Measurements from ENCODE around the gene MEIOC. TPM values are rescaled to one million over a fixed set of nuclear protein-coding genes. Genes with fewer than 3 reads are reported as not detected.

MEIOC gene
- polyA plus RNA-seq, 1 experiment, result 0.21 TPM

GRCh38 chr17:44645341-44645740 lies 10.9 kb upstream of the MEIOC start:
- CTCF ChIA-PET, result interaction anchor here (4.4 kb wide), 1 partner anchor 111 kb away, joined by 19 read pairs; no protein-coding TSS in a partner anchor

GRCh38 chr17:44646280-44646679 lies 10.0 kb upstream of the MEIOC start:
- H3K9me3 ChIP-seq (ENCODE audit: control insufficient read depth, insufficient read depth, low read length), result no peaks in the 10 kb centered on the region
- POLR2A ChIA-PET, result interaction anchor here (0.7 kb wide), 2 partner anchors 183 to 456 kb away, joined by 5 to 17 read pairs; no protein-coding TSS in a partner anchor
- peaks cover 5% of the 10 kb centered on the region for H3K27me3 ChIP-seq (ENCODE audit: control insufficient read depth, insufficient read depth, low read length)
- TF ChIP-seq, protein P1, sequence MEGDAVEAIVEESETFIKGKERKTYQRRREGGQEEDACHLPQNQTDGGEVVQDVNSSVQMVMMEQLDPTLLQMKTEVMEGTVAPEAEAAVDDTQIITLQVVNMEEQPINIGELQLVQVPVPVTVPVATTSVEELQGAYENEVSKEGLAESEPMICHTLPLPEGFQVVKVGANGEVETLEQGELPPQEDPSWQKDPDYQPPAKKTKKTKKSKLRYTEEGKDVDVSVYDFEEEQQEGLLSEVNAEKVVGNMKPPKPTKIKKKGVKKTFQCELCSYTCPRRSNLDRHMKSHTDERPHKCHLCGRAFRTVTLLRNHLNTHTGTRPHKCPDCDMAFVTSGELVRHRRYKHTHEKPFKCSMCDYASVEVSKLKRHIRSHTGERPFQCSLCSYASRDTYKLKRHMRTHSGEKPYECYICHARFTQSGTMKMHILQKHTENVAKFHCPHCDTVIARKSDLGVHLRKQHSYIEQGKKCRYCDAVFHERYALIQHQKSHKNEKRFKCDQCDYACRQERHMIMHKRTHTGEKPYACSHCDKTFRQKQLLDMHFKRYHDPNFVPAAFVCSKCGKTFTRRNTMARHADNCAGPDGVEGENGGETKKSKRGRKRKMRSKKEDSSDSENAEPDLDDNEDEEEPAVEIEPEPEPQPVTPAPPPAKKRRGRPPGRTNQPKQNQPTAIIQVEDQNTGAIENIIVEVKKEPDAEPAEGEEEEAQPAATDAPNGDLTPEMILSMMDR (IDR thresholded peaks at IDR 0.05; ENCODE audit: low read depth, low read length), result no peak
- CTCF ChIA-PET, result interaction anchor here (1.1 to 4.4 kb wide), 3 partner anchors 9 to 123 kb away, joined by 3 to 19 read pairs (median 4); no protein-coding TSS in a partner anchor
- H3K4me3 ChIP-seq (ENCODE audit: low read depth, low read length), result no peak overlapping the region
- H3K27ac ChIP-seq (ENCODE audit: low read depth, low read length), result no peak overlapping the region
- no peak for DNase-seq (ENCODE audit: low read depth, low spot score)

More at GRCh38 chr17:44645341-44645740, 10.9 kb upstream of the MEIOC start:
- TF ChIP-seq, protein P1 (IDR thresholded peaks at IDR 0.05; ENCODE audit: low read depth, low read length), result no peak
- Histone ChIP-seq H3K27me3 (ENCODE audit: control insufficient read depth, insufficient read depth, low read length) (peaks cover 5% of the 10 kb centered on the region), H3K9me3 (ENCODE audit: control insufficient read depth, insufficient read depth, low read length) (no peaks in the 10 kb centered on the region), H3K4me3 (ENCODE audit: low read depth, low read length) (no peak overlapping the region), H3K27ac (ENCODE audit: low read depth, low read length) (no peak overlapping the region)
- POLR2A ChIA-PET, result no interaction called here
- no peak for DNase-seq (ENCODE audit: low read depth, low spot score)

DNA sequence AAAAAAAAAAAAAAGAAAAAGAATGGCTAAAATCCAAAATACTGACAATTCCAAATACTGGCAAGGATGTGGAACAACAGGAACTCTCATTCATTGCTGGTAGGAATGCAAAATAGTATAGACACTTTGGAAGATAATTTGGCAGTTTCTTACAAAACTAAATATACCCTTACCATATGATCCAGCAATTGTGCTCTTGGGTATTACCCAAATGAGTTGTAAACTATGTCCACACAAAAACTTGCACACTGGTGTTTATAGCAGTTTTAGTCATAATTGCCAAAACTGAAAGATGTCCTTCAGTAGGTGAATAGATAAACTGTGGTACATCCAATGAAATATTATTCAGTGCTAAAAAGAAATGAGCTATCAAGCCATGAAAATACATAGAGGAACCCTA lies 8.5 kb upstream of the MEIOC start:
- no peak overlapping the region for H3K27ac ChIP-seq (ENCODE audit: low read depth, low read length)
- peaks cover 5% of the 10 kb centered on the region for H3K27me3 ChIP-seq (ENCODE audit: control insufficient read depth, insufficient read depth, low read length)
- no peaks in the 10 kb centered on the region for H3K9me3 ChIP-seq (ENCODE audit: control insufficient read depth, insufficient read depth, low read length)
- TF ChIP-seq, protein P1 (IDR thresholded peaks at IDR 0.05; ENCODE audit: low read depth, low read length), result no peak
- CTCF ChIA-PET, result interaction anchor here (0.8 to 1.8 kb wide), 2 partner anchors 10 to 16 kb away, joined by 3 to 4 read pairs; no protein-coding TSS in a partner anchor
- DNase-seq (ENCODE audit: low read depth, low spot score), result no peak
- POLR2A ChIA-PET, result no interaction called here
- H3K4me3 ChIP-seq (ENCODE audit: low read depth, low read length), result no peak overlapping the region

DNA sequence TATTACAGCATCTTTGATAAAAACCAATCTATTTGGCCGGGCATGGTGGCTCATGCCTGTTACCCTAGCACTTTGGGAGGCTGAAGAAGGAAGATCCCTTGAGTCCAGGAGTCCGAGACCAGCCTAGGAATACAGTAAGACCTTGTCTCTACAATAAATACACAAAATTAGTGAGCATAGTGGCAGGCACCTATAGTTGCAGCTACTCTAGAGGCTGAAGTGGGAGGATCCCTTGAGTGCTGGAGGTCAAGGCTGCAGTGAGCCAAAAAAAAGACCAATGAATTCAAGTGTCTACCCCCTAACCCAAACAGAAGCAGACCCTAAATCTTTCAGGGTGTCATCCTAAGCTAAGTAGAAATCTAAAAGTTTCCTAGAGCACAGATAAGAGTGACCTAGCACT lies 7.3 kb upstream of the MEIOC start:
- ChIA-PET POLR2A (no interaction called here), CTCF (no interaction called here)
- no peak overlapping the region for H3K4me3 ChIP-seq (ENCODE audit: low read depth, low read length)
- TF ChIP-seq, protein P1 (IDR thresholded peaks at IDR 0.05; ENCODE audit: low read depth, low read length), result no peak
- H3K9me3 ChIP-seq (ENCODE audit: control insufficient read depth, insufficient read depth, low read length), result no peaks in the 10 kb centered on the region
- H3K27me3 ChIP-seq (ENCODE audit: control insufficient read depth, insufficient read depth, low read length), result peaks cover 13% of the 10 kb centered on the region
- no peak overlapping the region for H3K27ac ChIP-seq (ENCODE audit: low read depth, low read length)
- DNase-seq (ENCODE audit: low read depth, low spot score), result no peak

GRCh38 chr17:44651228-44651627 lies 5.0 kb upstream of the MEIOC start:
- Histone ChIP-seq H3K27ac (ENCODE audit: low read depth, low read length) (no peak overlapping the region), H3K9me3 (ENCODE audit: control insufficient read depth, insufficient read depth, low read length) (peaks cover 11% of the 10 kb centered on the region), H3K4me3 (ENCODE audit: low read depth, low read length) (no peak overlapping the region), H3K27me3 (ENCODE audit: control insufficient read depth, insufficient read depth, low read length) (peaks cover 19% of the 10 kb centered on the region)
- CTCF ChIA-PET, result no interaction called here
- DNase-seq (ENCODE audit: low read depth, low spot score), result no peak
- TF ChIP-seq, protein P1 (IDR thresholded peaks at IDR 0.05; ENCODE audit: low read depth, low read length), result no peak
- POLR2A ChIA-PET, result no interaction called here

Data from AG04450 (cell line).